Smooth muscle cell (in vitro differentiated cells): ENCODE measurements around the gene XIRP1. TPM values are rescaled to one million over a fixed set of nuclear protein-coding genes. Genes with fewer than 3 reads are reported as not detected.

Experiments used
- DNase-seq: peaks from one replicate; lab custom pipeline; 2025; ENCODE audit not compliant: unreplicated experiment; lab: John Stamatoyannopoulos, UW
- H2AFZ ChIP-seq: fragments of 200-600 bp; sonication (generic); 2 replicates; pipeline ENCODE4 v1.6.0; 2016; ENCODE audit warnings: antibody characterized with exemption, low read depth, mild to moderate bottlenecking
- H3F3A ChIP-seq: fragments of 200-600 bp; sonication (generic); 2 replicates; pipeline ENCODE4 v1.6.0; 2017; ENCODE audit warnings: antibody characterized with exemption, low read depth
- H3K27ac ChIP-seq: fragments of 200-600 bp; sonication (generic); 2 replicates; pipeline ENCODE4 v1.5.1; 2016; ENCODE audit warnings: low read depth, mild to moderate bottlenecking
- H3K27me3 ChIP-seq: fragments of 200-600 bp; sonication (generic); 2 replicates; pipeline ENCODE4 v1.6.1; 2016; ENCODE audit warnings: low read depth, mild to moderate bottlenecking
- H3K36me3 ChIP-seq: fragments of 200-600 bp; sonication (generic); 2 replicates; pipeline ENCODE4 v1.5.1; 2016; ENCODE audit warnings: low read depth
- H3K4me1 ChIP-seq: fragments of 200-600 bp; sonication (generic); 2 replicates; pipeline ENCODE4 v1.5.1; 2016; ENCODE audit warnings: low read depth
- H3K4me2 ChIP-seq: fragments of 200-600 bp; sonication (generic); 2 replicates; pipeline ENCODE4 v1.6.0; 2016; ENCODE audit warnings: mild to moderate bottlenecking
- H3K4me3 ChIP-seq: fragments of 200-600 bp; sonication (generic); 2 replicates; pipeline ENCODE4 v1.5.1; 2016; ENCODE audit warnings: mild to moderate bottlenecking
- H3K79me2 ChIP-seq: fragments of 200-600 bp; sonication (generic); 2 replicates; pipeline ENCODE4 v1.6.0; 2016; ENCODE audit warnings: low read depth, mild to moderate bottlenecking
- H3K9ac ChIP-seq: fragments of 200-600 bp; sonication (generic); 2 replicates; pipeline ENCODE4 v1.6.0; 2016; ENCODE audit warnings: low read depth
- H3K9me3 ChIP-seq: fragments of 200-600 bp; sonication (generic); replicated peaks from 2 replicates; pipeline ENCODE4 v1.5.1; 2016; ENCODE audit warnings: low read depth
- H4K20me1 ChIP-seq: fragments of 200-600 bp; sonication (generic); 2 replicates; pipeline ENCODE4 v1.6.0; 2016; ENCODE audit warnings: low read depth
- CTCF ChIP-seq: fragments of 200-600 bp; sonication (generic); IDR thresholded peaks from 2 replicates; pipeline ENCODE4 v1.5.1; 2017; ENCODE audit warnings: borderline replicate concordance, mild to moderate bottlenecking, antibody characterized with exemption; ENCODE audit not compliant: insufficient read depth, poor library complexity, severe bottlenecking
- WGBS: methylation state at CpG from one replicate; pipeline ENCODE4 v1.1.7; 2016; ENCODE audit warnings: low lambda C conversion rate; 5-methylcytosine and 5-hydroxymethylcytosine counted together
- polyA plus RNA-seq: library from polyadenylated mRNA; unstranded; fragments of >200 nt; fragmentation: Nextera tagmentation; extraction: Ambion mirVana; gene quantifications from 2 replicates; pipeline ENCODE4 v1.2.1, GENCODE V29; 2016
- total RNA-seq: library from RNA; depleted of rRNA; stranded (reverse); fragments of >200 nt; gene quantifications from 2 replicates; pipeline ENCODE4 v1.2.3, GENCODE V29; 2014

XIRP1 gene
- total and polyA plus RNA-seq, 2 experiments from 2014 or later = 0.13 to 0.75 TPM

- H3K27ac ChIP-seq = no peak overlapping the region
- H3K79me2 ChIP-seq = no peaks in the 10 kb centered on the region
- no peak for TF ChIP-seq CTCF
- no peak for DNase-seq
- no peak overlapping the region for H3K9ac ChIP-seq
- no peaks in the 10 kb centered on the region for H3F3A ChIP-seq
- H3K27me3 ChIP-seq = peaks cover 8% of the 10 kb centered on the region
- no peak overlapping the region for H3K4me2 ChIP-seq
- no peak overlapping the region for H3K4me3 ChIP-seq
- no peak overlapping the region for H2AFZ ChIP-seq
- no peaks in the 10 kb centered on the region for H3K9me3 ChIP-seq
- no peaks in the 10 kb centered on the region for H3K36me3 ChIP-seq
- H4K20me1 ChIP-seq = no peaks in the 10 kb centered on the region
- H3K4me1 ChIP-seq = no peaks in the 10 kb centered on the region
Measured at GRCh38 chr3:39221141-39221530, 28.7 kb upstream of the XIRP1 start.

GRCh38 chr3:39220407-39221140 is 28.2 kb upstream of the XIRP1 start:
- Histone ChIP-seq H3K4me1 (no peaks in the 10 kb centered on the region), H3K79me2 (no peaks in the 10 kb centered on the region), H3K36me3 (no peaks in the 10 kb centered on the region), H4K20me1 (no peaks in the 10 kb centered on the region), H3K9me3 (no peaks in the 10 kb centered on the region), H3K4me3 (no peak overlapping the region), H3K4me2 (no peak overlapping the region), H3F3A (no peaks in the 10 kb centered on the region), H3K27me3 (peaks cover 5% of the 10 kb centered on the region), H3K27ac (no peak overlapping the region), H3K9ac (no peak overlapping the region), H2AFZ (no peak overlapping the region)
- 56% methylated on average over 6 of the region's 6 CpGs for WGBS
- no peak for TF ChIP-seq CTCF
- DNase-seq = no peak

- no peaks in the 10 kb centered on the region for H3K9me3 ChIP-seq
- H3K9ac ChIP-seq = no peak overlapping the region
- H3K27ac ChIP-seq = no peak overlapping the region
- no peak overlapping the region for H3K4me2 ChIP-seq
- no peaks in the 10 kb centered on the region for H3K4me1 ChIP-seq
- H3K36me3 ChIP-seq = no peaks in the 10 kb centered on the region
- TF ChIP-seq CTCF = no peak
- no peaks in the 10 kb centered on the region for H3F3A ChIP-seq
- no peaks in the 10 kb centered on the region for H4K20me1 ChIP-seq
- H3K4me3 ChIP-seq = no peak overlapping the region
- 91% methylated on average over 3 of the region's 3 CpGs for WGBS
- no peaks in the 10 kb centered on the region for H3K27me3 ChIP-seq
- no peak for DNase-seq
- H2AFZ ChIP-seq = no peak overlapping the region
- H3K79me2 ChIP-seq = no peaks in the 10 kb centered on the region
Measured at GRCh38 chr3:39219702-39220101, 27.3 kb upstream of the XIRP1 start.

- Histone ChIP-seq H3K4me3 (no peak overlapping the region), H3K9ac (no peak overlapping the region), H3F3A (no peaks in the 10 kb centered on the region), H3K79me2 (no peaks in the 10 kb centered on the region), H3K36me3 (no peaks in the 10 kb centered on the region), H3K4me2 (no peak overlapping the region), H3K9me3 (no peaks in the 10 kb centered on the region), H2AFZ (no peak overlapping the region), H3K27me3 (no peaks in the 10 kb centered on the region), H4K20me1 (no peaks in the 10 kb centered on the region), H3K4me1 (no peaks in the 10 kb centered on the region), H3K27ac (no peak overlapping the region)
- no peak for TF ChIP-seq CTCF
- 92% methylated on average over 2 of the region's 2 CpGs for WGBS
- DNase-seq = no peak
Measured at GRCh38 chr3:39216176-39216790, 23.9 kb upstream of the XIRP1 start.
